Right cardiac atrium (tissue), 5 donors: ENCODE results near the gene PIGC. TPM values are rescaled to one million over a fixed set of nuclear protein-coding genes. Genes with fewer than 3 reads are reported as not detected.

Experiments used
- ATAC-seq, 2 donors: fragments of 200-7000 bp; cut with Tn5 transposase; one replicate each; pipeline versions ENCODE4 v1.8.0 to v1.9.1; 2020; ENCODE audit warnings: moderate library complexity in 2 of 2, mild to moderate bottlenecking in 1 of 2
- DNase-seq, 3 donors: peaks; one replicate each; pipeline ENCODE4 v3.0.0-alpha.2; 2020
- H3K27ac ChIP-seq: one replicate; pipeline ENCODE4 v1.5.1; 2013; ENCODE audit warnings: mild to moderate bottlenecking, low read length, control low read depth, moderate library complexity
- H3K27me3 ChIP-seq: one replicate; pipeline ENCODE4 v1.6.1; 2013; ENCODE audit not compliant: control insufficient read depth, insufficient read depth
- H3K4me1 ChIP-seq: one replicate; pipeline ENCODE4 v1.6.1; 2013; ENCODE audit warnings: low read length; ENCODE audit not compliant: control insufficient read depth, insufficient read depth
- H3K4me3 ChIP-seq: one replicate; pipeline ENCODE4 v1.5.1; 2013; ENCODE audit warnings: low read length, control low read depth
- H3K9me3 ChIP-seq: one replicate; pipeline ENCODE4 v1.6.1; 2013; ENCODE audit warnings: low read length; ENCODE audit not compliant: control insufficient read depth
- WGBS: extraction: QIAGEN DNeasy Blood & Tissue Kit; methylation state at CpG from one replicate; pipeline ENCODE4 v1.1.7; 2013; 5-methylcytosine and 5-hydroxymethylcytosine counted together
- intact Hi-C, 4 donors: fragments of 100-400 bp; cut with DNase I; formaldehyde crosslinking; loops; one replicate each; pipeline versions ENCODE4 v1.11.0 to v1.14.0; 2022 to 2023
- polyA plus RNA-seq: library from polyadenylated mRNA; stranded (reverse); fragments of 200-250 nt; gene quantifications from one replicate; pipeline ENCODE4 v1.2.3, GENCODE V29; 2013
- total RNA-seq, 4 donors: library from RNA; stranded (reverse); fragmentation: NEBNext Ultra II Directional; extraction: Animal tissue kit (Norgen Biotek cat#: 25700); gene quantifications; one replicate each; pipeline ENCODE4 v1.2.1, GENCODE V29; 2021
- donor health status: healthy with polysubstance abuse.
- donor health status: DM: no; HTN: yes; CAD: no.
- donor health status: DM: no; HTN: no; CAD: no.
- donor health status: DM: no; HTN: yes; CAD: no; lungs with severe emphysema.
- donor health status: DM: yes; HTN: yes; CAD: no.

The PIGC gene
- total and polyA plus RNA-seq, 5 donors: 15.0 to 20.6 (median 18.5) TPM

DNA sequence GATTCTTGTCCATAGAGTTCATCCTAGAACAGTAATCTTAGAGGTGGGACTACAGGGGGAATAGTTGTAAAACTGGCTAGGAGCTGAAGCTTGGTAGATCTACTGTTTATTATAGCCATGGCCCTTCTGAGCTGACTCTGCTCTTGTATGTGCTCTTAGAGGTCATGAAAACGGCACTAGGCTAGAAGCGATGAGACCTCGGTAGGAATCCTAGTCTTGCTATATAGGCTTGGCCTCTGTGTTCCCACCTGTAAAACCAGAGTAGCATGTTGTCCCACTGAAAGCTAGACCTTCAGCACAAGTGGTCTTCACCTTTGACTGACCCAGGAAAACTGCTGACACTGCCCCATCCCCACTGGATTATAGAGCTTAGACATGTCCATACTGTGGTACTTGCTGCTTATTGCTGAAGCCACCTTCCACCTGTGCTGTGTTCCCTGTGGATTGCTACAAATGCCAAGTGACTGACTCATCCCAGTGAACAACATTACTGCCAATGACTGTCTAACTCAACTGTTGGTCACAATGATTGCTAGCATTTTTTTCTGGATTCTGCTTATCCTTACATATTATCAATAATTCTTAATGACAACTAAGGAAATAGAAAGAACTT is 23.0 kb upstream of the PIGC start:
- intact Hi-C loops: no loop called here
- Histone ChIP-seq H3K9me3 (no peaks in the 10 kb centered on the region), H3K27me3 (no peaks in the 10 kb centered on the region), H3K4me1 (peaks cover 2% of the 10 kb centered on the region), H3K27ac (no peak overlapping the region), H3K4me3 (no peak overlapping the region)
- DNase-seq (no peak), ATAC-seq (peak in 1 of 2 donors; percentile 22)
- 96% methylated on average over 3 of the region's 3 CpGs for WGBS

DNA sequence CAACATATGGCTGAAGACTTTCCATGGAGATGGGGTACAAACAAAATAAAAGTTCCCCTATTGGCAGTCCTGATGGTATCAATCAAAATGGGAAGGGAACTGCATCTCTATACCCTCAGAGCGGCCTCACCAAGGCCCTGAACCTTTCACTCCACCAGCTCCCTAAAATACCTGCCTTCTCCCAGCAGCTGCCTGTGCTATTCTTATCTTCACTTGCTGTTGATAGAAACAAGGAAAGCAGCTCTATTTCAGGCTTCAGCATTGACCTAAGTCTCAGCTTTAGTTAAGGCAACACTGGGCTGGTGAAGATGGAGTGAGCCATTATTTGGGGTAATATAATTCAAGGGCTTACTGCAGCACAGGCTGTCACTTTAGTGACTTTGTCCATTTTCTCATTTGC is 21.7 kb upstream of the PIGC start:
- Histone ChIP-seq H3K27me3 (no peaks in the 10 kb centered on the region), H3K27ac (no peak overlapping the region), H3K9me3 (no peaks in the 10 kb centered on the region), H3K4me3 (no peak overlapping the region), H3K4me1 (peaks cover 2% of the 10 kb centered on the region)
- ATAC-seq: peak; percentile 32 to 41
- no peak for DNase-seq
- intact Hi-C loops: no loop called here
- 67% methylated on average over 1 of the region's 1 CpG for WGBS

DNA sequence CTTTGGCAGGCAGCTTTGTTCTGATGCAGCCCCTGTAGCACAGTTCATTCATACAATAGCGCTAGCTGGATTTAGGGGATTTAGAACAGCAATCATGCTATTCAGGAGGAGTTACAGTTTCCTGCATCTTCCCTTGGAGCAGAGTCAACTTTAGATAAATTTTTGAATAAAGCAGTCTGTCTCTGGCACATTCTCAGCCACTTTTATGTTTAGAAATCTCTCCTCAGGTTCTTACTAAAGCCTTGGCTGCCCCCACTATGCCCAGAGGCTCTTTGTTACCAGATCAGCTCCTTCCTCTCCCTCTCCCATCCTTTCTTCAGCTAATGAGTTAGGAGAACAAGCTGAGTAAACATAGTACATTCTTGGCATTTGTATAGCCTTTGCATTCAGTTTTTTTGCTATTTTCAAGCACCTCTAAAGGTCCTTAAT is 17.0 kb upstream of the PIGC start:
- H3K4me3 ChIP-seq: no peak overlapping the region
- no peak for DNase-seq
- ATAC-seq: no peak
- H3K27ac ChIP-seq: no peak overlapping the region
- H3K4me1 ChIP-seq: no peaks in the 10 kb centered on the region
- 56% methylated on average over 1 of the region's 1 CpG for WGBS
- intact Hi-C loops: no loop called here
- H3K27me3 ChIP-seq: no peaks in the 10 kb centered on the region
- H3K9me3 ChIP-seq: no peaks in the 10 kb centered on the region

DNA sequence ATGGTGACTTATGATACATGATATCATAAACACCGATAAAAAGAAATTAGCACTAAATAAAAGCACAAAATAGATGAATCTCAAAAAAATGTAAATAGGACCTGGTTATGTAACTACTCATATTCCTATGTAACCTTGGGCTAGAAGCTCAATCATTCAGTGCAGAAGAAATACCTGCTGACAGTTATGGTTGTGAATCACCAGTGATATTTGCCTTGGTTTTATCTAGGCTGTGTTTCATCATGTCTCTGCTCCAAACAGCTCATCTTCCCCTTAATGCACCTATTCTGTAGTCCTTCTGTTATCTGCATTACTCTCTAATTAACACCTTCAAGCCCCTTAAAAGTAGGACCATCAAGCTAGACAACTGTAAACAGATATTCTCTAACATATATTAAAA is 16.3 kb upstream of the PIGC start:
- no peaks in the 10 kb centered on the region for H3K9me3 ChIP-seq
- no peak overlapping the region for H3K27ac ChIP-seq
- intact Hi-C loops: no loop called here
- H3K4me3 ChIP-seq: no peak overlapping the region
- 98% methylated on average over 1 of the region's 1 CpG for WGBS
- ATAC-seq: no peak
- DNase-seq: no peak
- no peaks in the 10 kb centered on the region for H3K4me1 ChIP-seq
- no peaks in the 10 kb centered on the region for H3K27me3 ChIP-seq

GRCh38 chr1:172457479-172458130 is 13.7 kb upstream of the PIGC start:
- no peaks in the 10 kb centered on the region for H3K9me3 ChIP-seq
- no peak overlapping the region for H3K27ac ChIP-seq
- 85% methylated on average over 1 of the region's 1 CpG for whole genome bisulfite sequencing
- H3K4me1 ChIP-seq: no peaks in the 10 kb centered on the region
- no peaks in the 10 kb centered on the region for H3K27me3 ChIP-seq
- H3K4me3 ChIP-seq: no peak overlapping the region
- intact Hi-C loops: loop anchor here in 2 of 4 donors (10.0 kb wide), 2 partner anchors 77 to 257 kb away; partner anchors contain the start of gene SUCO (in 1 of the 2)
- DNase-seq (no peak), ATAC-seq (no peak)

- H3K4me1 ChIP-seq: no peaks in the 10 kb centered on the region
- DNase-seq (peak in 1 of 3 donors; percentile 34), ATAC-seq (no peak)
- H3K27me3 ChIP-seq: no peaks in the 10 kb centered on the region
- intact Hi-C loops: loop anchor here in 2 of 4 donors (10.0 kb wide), 2 partner anchors 78 to 258 kb away; partner anchors contain the start of gene SUCO (in 1 of the 2)
- no peak overlapping the region for H3K4me3 ChIP-seq
- H3K27ac ChIP-seq: no peak overlapping the region
- no peaks in the 10 kb centered on the region for H3K9me3 ChIP-seq
- 80% methylated on average over 5 of the region's 5 CpGs for WGBS
Observed at GRCh38 chr1:172456344-172456769, 12.5 kb upstream of the PIGC start.

GRCh38 chr1:172455451-172455850 is 11.6 kb upstream of the PIGC start:
- no peaks in the 10 kb centered on the region for H3K9me3 ChIP-seq
- ATAC-seq (no peak), DNase-seq (no peak)
- 80% methylated on average over 1 of the region's 1 CpG for WGBS
- H3K4me3 ChIP-seq: no peak overlapping the region
- H3K27me3 ChIP-seq: no peaks in the 10 kb centered on the region
- H3K4me1 ChIP-seq: peaks cover under 1% of the 10 kb centered on the region
- no peak overlapping the region for H3K27ac ChIP-seq
- intact Hi-C loops: loop anchor here in 2 of 4 donors (10.0 kb wide), 2 partner anchors 79 to 259 kb away; partner anchors contain the start of gene SUCO (in 1 of the 2)

GRCh38 chr1:172453607-172454006 is 9.7 kb upstream of the PIGC start:
- Histone ChIP-seq H3K9me3 (no peaks in the 10 kb centered on the region), H3K27me3 (no peaks in the 10 kb centered on the region), H3K4me3 (no peak overlapping the region), H3K27ac (no peak overlapping the region), H3K4me1 (peaks cover 3% of the 10 kb centered on the region)
- no peak for DNase-seq
- ATAC-seq: no peak
- WGBS: 81% methylated on average over 1 of the region's 1 CpG
- intact Hi-C loops: loop anchor here in 2 of 4 donors (5.0 to 10.0 kb wide), 3 partner anchors 79 to 261 kb away; partner anchors contain the start of gene SUCO (in 2 of the 2)

DNA sequence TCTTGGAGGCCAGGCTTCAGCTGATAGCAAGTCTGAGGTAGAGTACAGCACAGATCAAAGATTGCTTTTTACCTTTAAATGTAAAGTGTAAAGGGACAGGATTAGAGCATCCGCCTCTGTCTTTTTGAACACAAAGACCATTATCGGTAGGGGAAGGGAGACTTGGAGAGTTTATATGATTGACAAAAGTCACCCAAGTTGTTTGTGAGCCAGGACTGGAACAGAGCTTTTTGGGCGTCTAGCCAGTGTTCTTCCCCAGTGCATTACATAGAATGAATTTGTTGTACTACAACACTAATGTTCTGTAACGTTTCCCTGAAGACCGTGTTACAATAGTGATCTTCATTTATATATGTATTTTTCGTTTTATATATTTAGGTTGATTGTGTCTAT is 9.3 kb upstream of the PIGC start:
- Histone ChIP-seq H3K9me3 (no peaks in the 10 kb centered on the region), H3K4me1 (peaks cover 3% of the 10 kb centered on the region), H3K4me3 (no peak overlapping the region), H3K27ac (peak overlapping the region; percentile 68), H3K27me3 (no peaks in the 10 kb centered on the region)
- ATAC-seq (no peak), DNase-seq (no peak)
- intact Hi-C loops: loop anchor here in 2 of 4 donors (5.0 to 10.0 kb wide), 3 partner anchors 79 to 262 kb away; partner anchors contain the start of gene SUCO (in 2 of the 2)
- WGBS: 51% methylated on average over 6 of the region's 6 CpGs

DNA sequence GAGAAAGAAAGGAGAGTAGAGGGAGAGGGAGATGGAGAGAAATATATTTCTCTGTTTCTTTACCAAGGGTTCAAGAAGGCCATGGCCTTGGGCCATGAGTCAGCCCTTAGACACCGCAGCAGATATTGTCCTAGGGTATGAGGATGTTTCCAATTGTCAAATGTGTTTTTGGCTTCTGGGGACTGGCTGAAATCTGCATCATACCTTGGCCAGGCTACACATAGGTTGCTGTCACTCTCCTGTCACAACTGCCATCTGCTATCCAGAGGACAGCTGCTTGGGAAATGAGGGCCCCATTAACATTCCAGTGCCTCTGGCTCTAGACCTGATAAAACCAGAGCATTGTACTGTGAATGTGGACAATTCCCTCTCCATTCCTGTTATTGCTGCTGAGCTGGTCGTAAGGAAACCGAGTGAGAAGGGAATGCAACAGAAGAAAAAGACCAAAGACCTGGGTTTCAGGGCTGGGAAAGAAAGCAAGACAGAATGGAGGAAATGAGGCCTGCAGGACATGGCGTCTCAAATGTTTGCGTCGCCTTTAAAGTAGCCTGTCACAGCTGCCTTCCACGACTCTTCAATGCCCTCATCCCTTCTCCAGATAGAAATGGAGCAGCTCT is 8.8 kb upstream of the PIGC start:
- Histone ChIP-seq H3K27ac (peak overlapping the region; percentile 68), H3K9me3 (no peaks in the 10 kb centered on the region), H3K27me3 (no peaks in the 10 kb centered on the region), H3K4me1 (peaks cover 3% of the 10 kb centered on the region), H3K4me3 (no peak overlapping the region)
- no peak for DNase-seq
- 50% methylated on average over 7 of the region's 7 CpGs for WGBS
- intact Hi-C loops: loop anchor here in 2 of 4 donors (5.0 to 10.0 kb wide), 3 partner anchors 80 to 262 kb away; partner anchors contain the start of gene SUCO (in 2 of the 2)
- peak; percentile 30 to 61 for ATAC-seq

DNA sequence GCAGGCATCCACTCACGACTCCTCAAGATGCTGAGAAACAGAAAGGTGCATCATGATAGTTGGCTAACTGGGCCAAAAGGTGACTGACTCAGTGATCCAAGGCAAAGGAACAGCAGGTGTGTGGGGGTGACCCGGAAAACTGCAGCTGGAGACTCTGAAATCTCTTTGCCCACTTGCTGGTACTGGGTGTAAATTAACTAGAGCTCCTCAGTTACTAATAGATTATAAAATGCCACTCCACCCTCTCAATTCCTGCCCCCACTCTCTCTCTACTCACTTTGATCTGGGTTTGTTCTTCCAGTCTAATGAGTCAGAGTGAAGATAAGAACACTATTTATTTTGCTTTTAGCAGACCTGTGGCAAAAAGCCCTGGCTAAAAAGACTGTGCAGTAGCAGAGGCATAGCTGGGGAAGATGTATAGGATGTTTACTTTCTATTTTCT is 7.2 kb upstream of the PIGC start:
- peak; percentile 4 to 67 for ATAC-seq
- intact Hi-C loops: loop anchor here in 2 of 4 donors (5.0 to 10.0 kb wide), 3 partner anchors 81 to 264 kb away; partner anchors contain the start of gene SUCO (in 2 of the 2)
- Histone ChIP-seq H3K4me1 (peaks cover 3% of the 10 kb centered on the region), H3K9me3 (no peaks in the 10 kb centered on the region), H3K27ac (no peak overlapping the region), H3K4me3 (no peak overlapping the region), H3K27me3 (no peaks in the 10 kb centered on the region)
- 79% methylated on average over 2 of the region's 2 CpGs for WGBS
- no peak for DNase-seq
